Measurements from ENCODE around the gene SPRN. TPM values are rescaled to one million over a fixed set of nuclear protein-coding genes. Genes with fewer than 3 reads are reported as not detected.
A peak's percentile ranks its signal among the peaks of the same experiment; 100 is the strongest.
"Not testable (repeated sequence)": the region's sequence is repeated elsewhere in the genome, so short reads cannot be mapped to it uniquely, and the experiment has no call there.

SPRN gene
- total RNA-seq, 1 experiment from 2014 or later = not detected

DNA sequence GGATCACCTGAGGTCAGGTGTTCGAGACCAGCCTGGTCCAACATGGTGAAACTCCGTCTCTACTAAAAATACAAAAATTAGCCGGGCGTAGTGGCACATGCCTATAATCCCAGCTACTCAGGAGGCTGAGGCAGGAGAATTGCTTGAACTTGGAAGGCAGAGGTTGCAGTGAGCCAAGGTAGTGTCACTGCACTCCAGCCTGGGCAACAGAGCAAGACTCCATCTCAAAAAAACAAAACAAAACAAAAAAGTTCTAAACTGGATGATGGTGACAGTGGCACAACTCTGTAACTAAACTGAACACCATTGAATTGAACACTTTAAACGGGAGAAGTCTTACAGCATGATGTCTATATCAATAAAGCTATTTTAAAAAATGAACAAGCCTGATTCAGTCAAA is 48.2 kb downstream of the SPRN start:
- in situ Hi-C loops (cut with HindIII; ENCODE audit: low sequenced_read_pairs); DNase-seq (ENCODE audit: low spot score): not testable (repeated sequence)

DNA sequence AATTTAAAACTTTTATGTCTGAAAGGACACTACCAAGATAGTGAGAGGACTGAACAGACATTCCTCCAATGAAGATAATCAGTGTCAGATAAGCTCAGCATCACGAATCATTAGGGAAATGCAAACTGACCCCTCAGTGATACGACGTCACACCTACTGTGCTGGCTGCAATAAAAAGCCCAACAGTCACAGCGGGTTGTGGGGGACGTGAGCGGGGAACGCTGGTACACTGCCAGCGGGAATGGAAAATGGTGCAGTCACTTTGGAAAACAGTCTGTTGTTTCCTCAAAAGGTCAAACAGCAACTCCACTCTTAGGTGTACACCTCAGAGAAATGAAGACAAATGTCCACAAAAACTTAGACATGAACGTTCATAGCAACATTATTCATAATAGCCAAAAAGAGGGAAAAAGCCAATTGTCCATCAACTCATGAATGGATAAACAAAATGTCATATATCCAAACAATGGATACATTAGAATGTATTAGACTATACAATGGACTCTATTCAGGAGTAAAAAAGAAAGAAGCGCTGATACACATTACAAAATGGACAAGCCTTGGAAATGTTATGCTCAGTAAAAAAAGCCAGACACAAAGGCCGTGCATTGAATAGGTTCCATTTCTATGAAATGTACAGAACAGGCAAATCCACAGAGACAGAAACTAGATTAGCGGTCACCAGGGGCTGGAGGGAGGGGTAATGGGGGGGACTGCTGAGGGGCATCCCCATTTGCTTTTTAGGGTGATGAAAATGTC is 48.9 kb downstream of the SPRN start:
- no peak for DNase-seq (ENCODE audit: low spot score)
- in situ Hi-C loops (cut with HindIII; ENCODE audit: low sequenced_read_pairs) = no loop called here

DNA sequence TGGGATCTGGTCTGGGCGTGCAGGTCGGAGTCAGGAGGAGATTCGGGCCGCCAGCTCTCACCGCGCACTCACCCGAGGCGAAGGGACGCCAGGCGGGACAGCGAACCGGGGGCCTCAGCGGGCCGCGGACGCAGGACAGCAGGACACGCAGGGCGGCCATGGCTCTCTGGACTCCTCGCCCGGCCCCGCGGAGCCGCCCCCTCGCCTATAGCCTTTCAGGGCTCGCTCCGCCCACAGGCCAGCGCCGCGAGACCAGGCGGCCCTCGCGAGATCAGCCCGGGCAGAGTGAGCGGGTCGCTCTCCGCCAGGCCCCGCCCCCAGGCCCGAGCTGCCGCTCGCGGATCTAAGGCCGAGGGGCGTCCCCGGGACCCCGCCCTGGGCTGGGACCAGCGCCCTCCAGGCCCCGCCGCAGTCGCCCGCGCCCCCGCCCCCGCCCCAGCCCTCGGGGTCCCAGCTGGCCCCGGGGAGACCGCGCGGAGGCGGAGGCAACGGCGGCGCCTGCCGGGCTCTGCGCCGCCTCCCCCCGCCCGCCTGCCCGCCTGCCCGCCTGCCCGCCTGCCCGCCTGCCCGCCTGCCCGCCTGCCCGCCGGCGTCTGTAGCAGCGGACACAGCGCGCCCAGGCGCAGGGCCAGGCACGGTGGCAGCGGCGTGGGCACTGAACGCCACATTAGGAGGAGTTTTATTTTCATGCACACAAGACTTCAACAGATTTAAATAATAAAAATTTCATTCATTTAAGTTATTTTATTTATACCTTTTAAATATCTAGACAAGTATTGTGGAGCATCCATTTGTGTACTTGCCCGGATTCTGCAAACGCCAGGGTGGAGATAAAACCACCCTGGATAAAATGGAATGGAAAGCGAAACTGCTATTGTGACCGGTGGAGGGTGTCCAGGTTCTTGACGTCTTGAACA is 51.0 kb downstream of the SPRN start, which contains the start of gene ECHS1:
TSS of gene ECHS1 (minus strand) at position 181 of the 917 bp plus-strand sequence. CDS start at position 160, 21 bp downstream.
- DNase-seq (ENCODE audit: low spot score) = peak; percentile 92

DNA sequence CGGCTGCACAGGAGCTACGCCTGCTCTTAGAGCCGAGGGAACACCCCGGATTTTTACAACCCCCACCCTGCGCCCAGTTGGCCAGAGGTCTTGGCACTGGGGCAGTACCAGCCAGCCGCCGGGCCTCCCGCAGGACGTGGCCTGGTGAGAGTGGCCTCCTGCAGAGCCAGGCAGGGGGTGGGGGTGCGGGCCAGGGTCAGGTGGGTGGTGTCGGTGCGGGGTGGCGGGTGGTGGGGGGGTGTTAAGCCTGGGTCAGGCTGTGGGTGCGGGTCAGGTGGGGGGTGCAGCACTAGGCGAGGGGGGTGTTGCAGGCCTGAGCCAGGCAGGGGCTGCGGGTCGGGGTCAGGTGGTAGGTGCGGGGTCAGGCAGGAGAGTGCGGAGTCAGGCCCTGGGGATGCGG is 51.9 kb downstream of the SPRN start:
- in situ Hi-C loops (cut with HindIII; ENCODE audit: low sequenced_read_pairs) = no loop called here
- DNase-seq (ENCODE audit: low spot score) = no peak

More for the DNA sequence above, 51.0 kb downstream of the SPRN start, which contains the start of gene ECHS1:
- in situ Hi-C loops (cut with HindIII; ENCODE audit: low sequenced_read_pairs) = no loop called here

Other genes starting within 250 kb of the SPRN start
- gene UTF1, start 194.4 kb downstream of the SPRN start, total RNA-seq (2014; rRNA removed; shearing (Covaris generic)) = not detected in 2 replicates
- 0.12 TPM in 1 of 2 replicates, not detected in the other for gene VENTX, start 186.8 kb downstream of the SPRN start, total RNA-seq (2014; rRNA removed; shearing (Covaris generic))
- gene ADAM8, start 147.8 kb downstream of the SPRN start, total RNA-seq (2014; rRNA removed; shearing (Covaris generic)) = 0.68 and 12.7 TPM in 2 replicates
- 71.4 and 73.3 TPM in 2 replicates for gene TUBGCP2, start 115.8 kb downstream of the SPRN start, total RNA-seq (2014; rRNA removed; shearing (Covaris generic))
- 60.7 and 97.4 TPM in 2 replicates for gene ZNF511, start 115.7 kb downstream of the SPRN start, total RNA-seq (2014; rRNA removed; shearing (Covaris generic))
- gene CALY, start 87.7 kb downstream of the SPRN start, total RNA-seq (2014; rRNA removed; shearing (Covaris generic)) = 53.3 and 63.5 TPM in 2 replicates
- gene PRAP1, start 77.3 kb downstream of the SPRN start, total RNA-seq (2014; rRNA removed; shearing (Covaris generic)) = 1.8 and 3.0 TPM in 2 replicates
- 65.7 and 103 TPM in 2 replicates for gene FUOM, start 66.6 kb downstream of the SPRN start, total RNA-seq (2014; rRNA removed; shearing (Covaris generic))
- 105 and 118 TPM in 2 replicates for gene ECHS1, start 51.3 kb downstream of the SPRN start, total RNA-seq (2014; rRNA removed; shearing (Covaris generic))
- 11.7 and 13.9 TPM in 2 replicates for gene PAOX, start 45.4 kb downstream of the SPRN start, total RNA-seq (2014; rRNA removed; shearing (Covaris generic))
- 60.7 and 66.8 TPM in 2 replicates for gene MTG1, start 30.5 kb downstream of the SPRN start, total RNA-seq (2014; rRNA removed; shearing (Covaris generic))
- gene SCART1, start 29.3 kb upstream of the SPRN start, total RNA-seq (2014; rRNA removed; shearing (Covaris generic)) = 0.10 and 0.18 TPM in 2 replicates
- gene CYP2E1, start 102.7 kb upstream of the SPRN start, total RNA-seq (2014; rRNA removed; shearing (Covaris generic)) = 0.17 TPM in 1 of 2 replicates, not detected in the other
- not detected in 2 replicates for gene SYCE1, start 141.0 kb upstream of the SPRN start, total RNA-seq (2014; rRNA removed; shearing (Covaris generic))
- not detected in 2 replicates for gene FRG2B, start 202.2 kb upstream of the SPRN start, total RNA-seq (2014; rRNA removed; shearing (Covaris generic))

Measured in G401 (cell line).